Cardiac fibroblast (primary cell): Measurements from ENCODE around the gene KCNC3.
"Not testable (repeated sequence)": the region's sequence is repeated elsewhere in the genome, so short reads cannot be mapped to it uniquely, and the experiment has no call there.

ENCODE experiments used
- DNase-seq, 2 donors: peaks; one replicate each; pipeline versions ENCODE4 v3.0.0 to v3.0.0-alpha.2; 2010; ENCODE audit warnings: low read depth in 2 of 2
- H3K4me3 ChIP-seq, 2 donors: replicated peaks in 1 of 2; 1 replicate in 1 of 2; 2 replicates in 1 of 2; pipeline ENCODE4 v1.5.1; 2011; ENCODE audit warnings: low read depth in 2 of 2, low read length in 2 of 2, mild to moderate bottlenecking in 2 of 2, moderate library complexity in 1 of 2
- TF ChIP-seq, protein P1 (sequence below): IDR thresholded peaks from one replicate; pipeline ENCODE4 v1.5.1; 2011; ENCODE audit warnings: low read depth, mild to moderate bottlenecking, low read length, inconsistent platforms

KCNC3 gene

GRCh38 chr19:50330365-50331078 lies 1.3 kb upstream of the KCNC3 start:
- DNase-seq, result peak; percentile 9 to 41
- TF ChIP-seq, protein P1, sequence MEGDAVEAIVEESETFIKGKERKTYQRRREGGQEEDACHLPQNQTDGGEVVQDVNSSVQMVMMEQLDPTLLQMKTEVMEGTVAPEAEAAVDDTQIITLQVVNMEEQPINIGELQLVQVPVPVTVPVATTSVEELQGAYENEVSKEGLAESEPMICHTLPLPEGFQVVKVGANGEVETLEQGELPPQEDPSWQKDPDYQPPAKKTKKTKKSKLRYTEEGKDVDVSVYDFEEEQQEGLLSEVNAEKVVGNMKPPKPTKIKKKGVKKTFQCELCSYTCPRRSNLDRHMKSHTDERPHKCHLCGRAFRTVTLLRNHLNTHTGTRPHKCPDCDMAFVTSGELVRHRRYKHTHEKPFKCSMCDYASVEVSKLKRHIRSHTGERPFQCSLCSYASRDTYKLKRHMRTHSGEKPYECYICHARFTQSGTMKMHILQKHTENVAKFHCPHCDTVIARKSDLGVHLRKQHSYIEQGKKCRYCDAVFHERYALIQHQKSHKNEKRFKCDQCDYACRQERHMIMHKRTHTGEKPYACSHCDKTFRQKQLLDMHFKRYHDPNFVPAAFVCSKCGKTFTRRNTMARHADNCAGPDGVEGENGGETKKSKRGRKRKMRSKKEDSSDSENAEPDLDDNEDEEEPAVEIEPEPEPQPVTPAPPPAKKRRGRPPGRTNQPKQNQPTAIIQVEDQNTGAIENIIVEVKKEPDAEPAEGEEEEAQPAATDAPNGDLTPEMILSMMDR, result no peak
- no peak overlapping the region for H3K4me3 ChIP-seq

GRCh38 chr19:50329926-50330294 lies 733 bp upstream of the KCNC3 start:
- not testable (repeated sequence) for H3K4me3 ChIP-seq, DNase-seq

DNA sequence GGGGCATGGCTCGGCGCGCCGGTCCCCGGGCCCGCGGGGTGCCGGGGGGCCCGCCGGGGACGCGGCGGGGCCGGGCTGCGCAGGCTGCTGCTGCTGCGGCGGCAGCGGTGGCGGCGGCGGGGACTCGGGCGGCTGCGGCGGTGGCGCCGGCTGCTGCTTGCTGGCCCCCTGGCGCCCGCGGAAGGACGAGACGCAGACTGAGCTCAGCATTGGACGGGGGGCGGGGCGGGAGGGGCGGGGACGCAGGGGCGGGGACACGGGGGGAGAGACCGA lies 368 bp downstream of the KCNC3 start:
- no peak for DNase-seq
- H3K4me3 ChIP-seq, result no peak overlapping the region
- TF ChIP-seq, protein P1, result no peak

DNA sequence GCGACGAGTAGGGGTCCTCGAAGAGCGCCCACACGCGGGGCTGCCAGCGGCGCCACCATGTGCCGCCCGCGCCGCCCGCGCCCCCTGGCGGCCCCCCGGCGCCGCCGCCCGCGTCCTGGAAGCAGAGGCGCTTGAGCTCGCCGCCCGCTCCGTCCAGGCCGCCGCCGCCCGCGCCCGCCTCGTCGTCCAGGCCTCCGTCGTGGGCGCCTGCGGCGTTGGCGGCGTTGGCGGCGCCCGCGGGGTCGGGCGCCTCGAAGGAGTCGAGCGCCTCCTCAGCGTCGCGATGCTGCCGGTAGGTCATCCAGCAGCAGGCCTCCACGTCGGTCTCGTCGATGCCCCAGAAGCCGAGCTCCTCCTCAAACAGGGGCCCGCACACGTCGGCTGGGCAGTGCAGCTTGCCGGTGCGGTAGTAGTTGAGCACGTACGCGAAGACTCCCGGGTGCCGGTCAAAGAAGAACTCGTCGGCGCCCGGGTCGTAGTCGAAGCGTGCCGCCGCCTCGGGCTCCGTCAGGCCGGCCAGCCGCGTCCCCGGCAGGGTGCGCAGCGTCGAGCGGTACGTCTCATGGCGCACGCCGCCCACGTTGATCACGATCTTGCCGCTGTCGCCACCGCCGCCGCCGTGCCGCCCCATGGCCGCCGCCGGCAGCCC lies 829 bp downstream of the KCNC3 start:
- TF ChIP-seq, protein P1, result no peak
- DNase-seq, result peak; percentile 2 to 7
- peak overlapping the region in 1 of 2 donors; percentile 32 for H3K4me3 ChIP-seq

- DNase-seq, result no peak
- TF ChIP-seq, protein P1, result no peak
- H3K4me3 ChIP-seq, result no peak overlapping the region
Measured at GRCh38 chr19:50327461-50328223, 1.5 kb downstream of the KCNC3 start.

DNA sequence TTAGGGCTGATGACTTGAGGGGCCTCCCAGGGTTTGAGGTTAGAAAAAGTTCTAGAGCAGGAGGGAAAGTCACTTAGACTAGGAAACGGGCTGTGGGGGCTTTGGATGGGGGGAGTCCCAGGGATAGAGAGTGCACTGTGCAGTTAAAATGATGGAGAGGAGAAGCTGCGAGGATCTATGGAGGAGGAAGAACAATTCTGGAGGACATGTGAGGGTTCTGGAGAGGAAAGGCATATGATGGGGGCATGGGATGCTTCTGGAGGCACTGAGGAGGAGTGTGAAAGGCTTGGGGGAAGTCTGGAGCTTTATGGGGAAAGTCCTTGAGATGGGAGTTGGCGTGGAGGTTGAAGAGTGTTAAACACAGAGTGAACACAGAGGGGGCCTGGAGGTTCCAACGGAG lies 2.2 kb downstream of the KCNC3 start:
- DNase-seq, result no peak
- TF ChIP-seq, protein P1, result no peak
- no peak overlapping the region for H3K4me3 ChIP-seq

- no peak overlapping the region for H3K4me3 ChIP-seq
- TF ChIP-seq, protein P1, result no peak
- DNase-seq, result no peak
Measured at GRCh38 chr19:50326101-50326664, 3.0 kb downstream of the KCNC3 start.
